AG04450 (cell line): Measurements from ENCODE around the gene CELF5. TPM values are rescaled to one million over a fixed set of nuclear protein-coding genes. Genes with fewer than 3 reads are reported as not detected.

ENCODE experiments used
- CTCF ChIA-PET: fragments of 300-600, 350-600 bp; formaldehyde crosslinking; extraction: SDS; loops from one replicate; lab custom pipeline; 2022; ENCODE audit warnings: antibody characterized with exemption, inconsistent platforms; lab: Charles Lee
- POLR2A ChIA-PET: fragments of 350-600 bp; formaldehyde crosslinking; extraction: SDS; loops from one replicate; lab custom pipeline; 2021; ENCODE audit warnings: antibody characterized with exemption, inconsistent platforms; lab: Yijun Ruan, JAX
- DNase-seq: peaks from one replicate; pipeline ENCODE4 v3.0.0-alpha.2; 2011; ENCODE audit warnings: low read depth, low spot score
- H3K27ac ChIP-seq: one replicate; pipeline ENCODE4 v1.5.1; 2012; ENCODE audit warnings: low read depth, low read length, control low read depth
- H3K27me3 ChIP-seq: one replicate; pipeline ENCODE4 v1.6.0; 2012; ENCODE audit warnings: low read length; ENCODE audit not compliant: control insufficient read depth, insufficient read depth
- H3K4me3 ChIP-seq: 2 replicates; pipeline ENCODE4 v1.5.1; 2011; ENCODE audit warnings: mild to moderate bottlenecking, low read depth, low read length, control low read depth
- H3K9me3 ChIP-seq: 2 replicates; pipeline ENCODE4 v1.5.1; 2012; ENCODE audit warnings: low read length; ENCODE audit not compliant: control insufficient read depth, insufficient read depth
- polyA plus RNA-seq: library from polyadenylated mRNA; depleted of rRNA; stranded (reverse); fragments of >200 nt; gene quantifications from 2 replicates; pipeline ENCODE4 v1.2.3, GENCODE V29; 2011
- TF ChIP-seq, protein P1 (sequence below): IDR thresholded peaks from 2 replicates; pipeline ENCODE4 v1.5.1; 2011; ENCODE audit warnings: low read depth, low read length, control low read depth, inconsistent platforms

The CELF5 gene
- polyA plus RNA-seq, 1 experiment = not detected

GRCh38 chr19:3192228-3192635 is 32.2 kb upstream of the CELF5 start:
- ChIA-PET CTCF (no interaction called here), POLR2A (no interaction called here)
- Histone ChIP-seq H3K9me3 (no peaks in the 10 kb centered on the region; the same call in 1 of the 2 replicates), H3K27ac (no peak overlapping the region), H3K4me3 (no peak overlapping the region), H3K27me3 (no peaks in the 10 kb centered on the region)
- DNase-seq = no peak
- TF ChIP-seq, protein P1, sequence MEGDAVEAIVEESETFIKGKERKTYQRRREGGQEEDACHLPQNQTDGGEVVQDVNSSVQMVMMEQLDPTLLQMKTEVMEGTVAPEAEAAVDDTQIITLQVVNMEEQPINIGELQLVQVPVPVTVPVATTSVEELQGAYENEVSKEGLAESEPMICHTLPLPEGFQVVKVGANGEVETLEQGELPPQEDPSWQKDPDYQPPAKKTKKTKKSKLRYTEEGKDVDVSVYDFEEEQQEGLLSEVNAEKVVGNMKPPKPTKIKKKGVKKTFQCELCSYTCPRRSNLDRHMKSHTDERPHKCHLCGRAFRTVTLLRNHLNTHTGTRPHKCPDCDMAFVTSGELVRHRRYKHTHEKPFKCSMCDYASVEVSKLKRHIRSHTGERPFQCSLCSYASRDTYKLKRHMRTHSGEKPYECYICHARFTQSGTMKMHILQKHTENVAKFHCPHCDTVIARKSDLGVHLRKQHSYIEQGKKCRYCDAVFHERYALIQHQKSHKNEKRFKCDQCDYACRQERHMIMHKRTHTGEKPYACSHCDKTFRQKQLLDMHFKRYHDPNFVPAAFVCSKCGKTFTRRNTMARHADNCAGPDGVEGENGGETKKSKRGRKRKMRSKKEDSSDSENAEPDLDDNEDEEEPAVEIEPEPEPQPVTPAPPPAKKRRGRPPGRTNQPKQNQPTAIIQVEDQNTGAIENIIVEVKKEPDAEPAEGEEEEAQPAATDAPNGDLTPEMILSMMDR = no peak

DNA sequence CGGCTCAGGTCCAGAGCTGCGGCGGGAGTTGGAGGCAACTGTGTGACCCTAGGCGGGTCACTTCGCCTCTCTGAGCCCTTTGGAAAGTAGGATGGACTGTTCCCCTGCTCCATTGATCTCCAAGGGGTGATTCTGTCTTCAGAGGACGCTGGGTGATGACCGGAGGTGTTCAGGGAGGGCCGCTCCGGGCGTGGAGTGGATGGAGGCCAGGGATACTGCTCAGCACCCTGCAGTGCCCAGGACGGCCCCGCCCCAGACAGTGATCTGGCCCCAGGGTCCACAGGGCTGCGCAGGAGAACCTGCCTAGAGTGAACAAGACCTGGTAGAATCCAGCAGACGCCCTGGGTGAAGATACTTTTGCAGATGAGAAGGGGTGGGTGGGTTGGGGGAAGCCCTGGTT is 31.8 kb upstream of the CELF5 start:
- Histone ChIP-seq H3K4me3 (no peak overlapping the region), H3K27me3 (no peaks in the 10 kb centered on the region), H3K27ac (no peak overlapping the region), H3K9me3 (no peaks in the 10 kb centered on the region; the same call in 1 of the 2 replicates)
- CTCF ChIA-PET = no interaction called here
- no peak for DNase-seq
- TF ChIP-seq, protein P1 = no peak
- POLR2A ChIA-PET = no interaction called here

GRCh38 chr19:3193256-3194105 is 31.0 kb upstream of the CELF5 start:
- ChIA-PET CTCF (no interaction called here), POLR2A (no interaction called here)
- Histone ChIP-seq H3K27me3 (no peaks in the 10 kb centered on the region), H3K4me3 (no peak overlapping the region), H3K9me3 (no peaks in the 10 kb centered on the region; the same call in 1 of the 2 replicates), H3K27ac (no peak overlapping the region)
- TF ChIP-seq, protein P1 = no peak
- DNase-seq = no peak

- CTCF ChIA-PET = no interaction called here
- Histone ChIP-seq H3K27ac (no peak overlapping the region), H3K4me3 (no peak overlapping the region), H3K9me3 (no peaks in the 10 kb centered on the region; the same call in 1 of the 2 replicates), H3K27me3 (no peaks in the 10 kb centered on the region)
- POLR2A ChIA-PET = no interaction called here
- TF ChIP-seq, protein P1 = no peak
- DNase-seq = no peak
Measured at GRCh38 chr19:3194106-3195087, 30.1 kb upstream of the CELF5 start.
